Uterus (tissue), 2 donors: ENCODE data around the gene TMEM88.
A peak's percentile ranks its signal among the peaks of the same experiment; 100 is the strongest.

Source experiments
- CTCF ChIP-seq, 4 experiments: fragments of 200-600 bp in 2 of 4; fragments of 450-650 bp in 2 of 4; sonication (generic) in 2 of 4; IDR thresholded peaks; one replicate each; pipeline ENCODE4 v1.5.1; 2016 to 2019; ENCODE audit warnings: antibody characterized with exemption in 4 of 4, mild to moderate bottlenecking in 2 of 4, moderate library complexity in 1 of 4
- POLR2A ChIP-seq, 2 donors: fragments of 450-650 bp; IDR thresholded peaks; one replicate each; pipeline ENCODE4 v1.6.1; 2016; ENCODE audit warnings: antibody characterized with exemption in 2 of 2, mild to moderate bottlenecking in 1 of 2, moderate library complexity in 1 of 2

- TF ChIP-seq CTCF (IDR thresholded peaks at IDR 0.05) (peak; percentile 97 to 100 (median 99)), POLR2A (IDR thresholded peaks at IDR 0.05) (peak in 1 of 2 donors; percentile 30)
Observed at GRCh38 chr17:7851438-7852261, 3.2 kb upstream of the TMEM88 start.
